HG03342 (cell line): Measurements from ENCODE around the gene MAST4.

Source experiments
- ATAC-seq: cut with Tn5 transposase; IDR thresholded peaks from one replicate; pipeline ENCODE4 v1.9.1; 2021; ENCODE audit warnings: mild to moderate bottlenecking, moderate library complexity; ENCODE audit not compliant: unreplicated experiment

The MAST4 gene

GRCh38 chr5:67030289-67031056 lies 434.3 kb downstream of the MAST4 start:
- ATAC-seq = no peak

- no peak for ATAC-seq
Observed at GRCh38 chr5:67031057-67031443, 434.9 kb downstream of the MAST4 start.

- no peak for ATAC-seq
Observed at GRCh38 chr5:67031692-67032091, 435.5 kb downstream of the MAST4 start.

- ATAC-seq = no peak
Observed at GRCh38 chr5:67032921-67033664, 436.9 kb downstream of the MAST4 start.

GRCh38 chr5:67033880-67034651 lies 437.9 kb downstream of the MAST4 start:
- no peak for ATAC-seq

GRCh38 chr5:67035098-67035740 lies 439.0 kb downstream of the MAST4 start:
- no peak for ATAC-seq

- ATAC-seq = no peak
Observed at GRCh38 chr5:67037171-67037570, 441.0 kb downstream of the MAST4 start.

GRCh38 chr5:67038817-67039603 lies 442.8 kb downstream of the MAST4 start:
- no peak for ATAC-seq

- no peak for ATAC-seq
Observed at GRCh38 chr5:67042176-67043003, 446.2 kb downstream of the MAST4 start.

GRCh38 chr5:67043796-67044511 lies 447.8 kb downstream of the MAST4 start:
- ATAC-seq = no peak

- no peak for ATAC-seq
Observed at GRCh38 chr5:67045816-67046740, 449.9 kb downstream of the MAST4 start.

- ATAC-seq = no peak
Observed at GRCh38 chr5:67047160-67047559, 451.0 kb downstream of the MAST4 start.

GRCh38 chr5:67047616-67048015 lies 451.4 kb downstream of the MAST4 start:
- no peak for ATAC-seq

- ATAC-seq = no peak
Observed at GRCh38 chr5:67050125-67050524, 453.9 kb downstream of the MAST4 start.

- ATAC-seq = no peak
Observed at GRCh38 chr5:67050635-67051034, 454.4 kb downstream of the MAST4 start.

- no peak for ATAC-seq
Observed at GRCh38 chr5:67051164-67051563, 455.0 kb downstream of the MAST4 start.

- ATAC-seq = no peak
Observed at GRCh38 chr5:67052034-67052433, 455.8 kb downstream of the MAST4 start.

- ATAC-seq = no peak
Observed at GRCh38 chr5:67053229-67053628, 457.0 kb downstream of the MAST4 start.
